Spinal cord (tissue), 10 donors: ENCODE results near the gene GRM8. TPM values are rescaled to one million over a fixed set of nuclear protein-coding genes. Genes with fewer than 3 reads are reported as not detected.
"Not testable (repeated sequence)": the region's sequence is repeated elsewhere in the genome, so short reads cannot be mapped to it uniquely, and the experiment has no call there.

Experiments
- DNase-seq, 6 donors: peaks; one replicate each; pipeline versions ENCODE4 v3.0.0 to v3.0.0-alpha.2; 2013 to 2015; ENCODE audit warnings: low spot score in 6 of 6, low read depth in 4 of 6
- H3K27ac ChIP-seq: one replicate; pipeline ENCODE4 v1.5.1; 2013; ENCODE audit warnings: low read depth, low read length, control low read depth
- H3K27me3 ChIP-seq: one replicate; pipeline ENCODE4 v1.6.1; 2013; ENCODE audit warnings: low read length; ENCODE audit not compliant: control insufficient read depth, insufficient read depth
- H3K36me3 ChIP-seq: one replicate; pipeline ENCODE4 v1.6.1; 2013; ENCODE audit warnings: low read length; ENCODE audit not compliant: control insufficient read depth, insufficient read depth
- H3K4me1 ChIP-seq: one replicate; pipeline ENCODE4 v1.6.1; 2013; ENCODE audit warnings: low read length; ENCODE audit not compliant: control insufficient read depth, insufficient read depth
- H3K4me3 ChIP-seq: one replicate; pipeline ENCODE4 v1.5.1; 2013; ENCODE audit warnings: low read depth, low read length, control low read depth
- H3K9me3 ChIP-seq: one replicate; pipeline ENCODE4 v1.6.1; 2013; ENCODE audit warnings: low read length; ENCODE audit not compliant: control insufficient read depth, insufficient read depth
- whole genome bisulfite sequencing: methylation state at CpG from one replicate; pipeline ENCODE4 v1.1.5; 2013; ENCODE audit warnings: missing lambda C conversion rate; ENCODE audit not compliant: insufficient coverage; 5-methylcytosine and 5-hydroxymethylcytosine counted together
- polyA plus RNA-seq, 2 donors: library from polyadenylated mRNA; unstranded; fragments of 120-200 nt; gene quantifications; one replicate each; pipeline ENCODE4 v1.2.1, GENCODE V29; 2013; ENCODE audit not compliant: insufficient read length in 2 of 2
- total RNA-seq, 2 donors: library from RNA; depleted of rRNA in 1 of 2; stranded (reverse); fragments of 120-200 nt in 1 of 2; fragments of >200 nt in 1 of 2; gene quantifications; one replicate each; pipeline versions ENCODE4 v1.2.3 to v1.2.4, GENCODE V29; 2013 to 2014
- donor health status: healthy.

GRM8 gene
- total and polyA plus RNA-seq, 4 donors = 15.6 to 26.1 (median 20.7) TPM

DNA sequence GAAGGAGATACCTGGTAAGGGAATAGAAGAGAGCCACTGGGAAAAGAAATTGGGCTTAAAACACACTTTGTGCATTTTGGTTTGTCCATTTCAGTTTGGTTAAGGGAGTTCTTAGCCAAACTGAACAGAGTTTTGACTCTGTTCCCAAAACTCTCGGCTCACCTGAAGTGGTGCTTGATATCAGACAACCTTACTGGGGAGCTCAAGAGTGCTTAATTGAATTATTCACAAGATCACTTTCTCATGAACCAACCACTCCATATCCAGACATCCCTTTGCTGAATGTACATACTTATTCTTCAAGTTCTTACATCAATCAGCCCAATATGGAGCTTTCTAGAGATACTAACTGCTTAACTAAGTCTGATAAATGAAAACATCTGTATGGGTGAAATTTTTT, 413.1 kb downstream of the GRM8 start:
- H3K4me1 ChIP-seq = no peaks in the 10 kb centered on the region
- H3K9me3 ChIP-seq = no peaks in the 10 kb centered on the region
- no peak for DNase-seq
- 100% methylated on average over 1 of the region's 1 CpG for WGBS
- H3K27ac ChIP-seq = no peak overlapping the region
- H3K27me3 ChIP-seq = no peaks in the 10 kb centered on the region
- H3K36me3 ChIP-seq = no peaks in the 10 kb centered on the region
- H3K4me3 ChIP-seq = no peak overlapping the region

DNA sequence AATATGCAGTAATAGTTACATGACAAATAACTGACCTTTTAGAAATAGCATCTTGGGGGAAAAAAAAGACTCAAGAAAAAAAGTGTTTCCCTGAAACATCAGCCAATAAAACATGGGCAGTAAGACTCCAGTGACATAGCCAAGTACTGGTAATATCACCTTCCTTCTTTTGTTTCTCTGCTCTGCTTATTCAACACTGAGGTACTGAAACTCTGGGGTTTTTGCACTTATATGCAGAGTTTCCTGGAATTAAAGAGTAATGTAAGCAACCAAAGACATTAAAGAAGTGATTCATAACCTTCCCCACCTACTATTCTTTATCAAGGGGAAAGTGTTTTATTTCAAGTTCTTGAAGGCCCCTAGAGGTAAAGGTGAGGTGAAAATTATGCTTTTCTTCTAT, 414.5 kb downstream of the GRM8 start:
- no peak for DNase-seq
- Histone ChIP-seq H3K27ac (no peak overlapping the region), H3K27me3 (no peaks in the 10 kb centered on the region), H3K4me3 (no peak overlapping the region), H3K4me1 (no peaks in the 10 kb centered on the region), H3K36me3 (no peaks in the 10 kb centered on the region), H3K9me3 (no peaks in the 10 kb centered on the region)

DNA sequence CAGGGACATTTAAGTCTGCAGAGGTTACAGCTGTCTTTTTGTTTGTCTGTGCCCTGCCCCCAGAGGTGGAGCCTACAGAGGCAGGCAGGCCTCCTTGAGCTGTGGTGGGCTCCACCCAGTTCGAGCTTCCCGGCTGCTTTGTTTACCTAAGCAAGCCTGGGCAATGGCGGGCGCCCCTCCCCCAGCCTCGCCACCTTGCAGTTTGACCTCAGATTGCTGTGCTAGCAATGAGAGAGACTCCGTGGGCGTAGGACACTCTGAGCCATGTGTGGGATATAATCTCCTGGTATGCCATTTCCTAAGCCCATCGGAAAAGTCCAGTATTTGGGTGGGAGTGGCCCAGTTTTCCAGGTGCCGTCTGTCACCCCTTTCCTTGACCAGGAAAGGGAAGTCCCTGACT, 421.5 kb downstream of the GRM8 start:
- not testable (repeated sequence) for H3K27me3 ChIP-seq, H3K36me3 ChIP-seq, H3K4me1 ChIP-seq, DNase-seq, H3K9me3 ChIP-seq, H3K27ac ChIP-seq, H3K4me3 ChIP-seq
- 86% methylated on average over 5 of the region's 9 CpGs for WGBS

DNA sequence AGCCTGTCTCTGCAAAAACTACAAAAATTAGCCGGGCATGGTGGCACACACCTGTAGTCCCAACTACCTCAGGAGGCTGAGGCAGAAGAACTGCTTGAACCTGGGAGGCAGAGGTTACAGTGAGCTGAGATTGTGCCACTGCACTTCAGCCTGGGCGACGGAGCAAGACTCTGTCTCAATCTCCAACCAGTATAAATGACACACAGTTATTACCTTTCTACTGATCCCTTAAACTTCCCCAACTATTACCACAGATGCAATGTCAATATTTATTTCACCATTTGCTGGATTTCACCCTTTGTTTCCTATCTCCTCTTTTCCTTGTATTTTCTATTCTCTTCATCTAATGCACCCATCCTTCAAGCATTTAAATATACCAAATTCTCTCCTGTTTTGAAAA, 431.8 kb downstream of the GRM8 start:
- Histone ChIP-seq H3K27me3 (no peaks in the 10 kb centered on the region), H3K36me3 (no peaks in the 10 kb centered on the region), H3K9me3 (no peaks in the 10 kb centered on the region), H3K4me3 (no peak overlapping the region), H3K27ac (no peak overlapping the region), H3K4me1 (no peaks in the 10 kb centered on the region)
- DNase-seq = no peak
- 100% methylated on average over 3 of the region's 3 CpGs for WGBS

DNA sequence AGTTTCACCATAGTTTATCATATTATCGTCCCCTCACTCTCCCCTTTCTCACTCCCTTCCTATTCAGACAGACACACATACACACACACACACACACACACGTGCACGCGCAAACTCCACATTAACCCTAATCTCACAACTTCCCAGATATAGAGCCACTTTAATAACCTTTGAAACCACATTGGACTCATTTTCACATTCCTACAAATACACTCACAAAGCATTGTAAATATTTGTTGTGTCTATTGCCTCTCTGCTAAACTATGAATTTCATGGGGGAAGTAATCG, 433.6 kb downstream of the GRM8 start:
- Histone ChIP-seq H3K36me3 (no peaks in the 10 kb centered on the region), H3K4me1 (no peaks in the 10 kb centered on the region), H3K27me3 (no peaks in the 10 kb centered on the region), H3K4me3 (no peak overlapping the region), H3K9me3 (no peaks in the 10 kb centered on the region), H3K27ac (no peak overlapping the region)
- WGBS = 54% methylated on average over 4 of the region's 5 CpGs
- DNase-seq = no peak

DNA sequence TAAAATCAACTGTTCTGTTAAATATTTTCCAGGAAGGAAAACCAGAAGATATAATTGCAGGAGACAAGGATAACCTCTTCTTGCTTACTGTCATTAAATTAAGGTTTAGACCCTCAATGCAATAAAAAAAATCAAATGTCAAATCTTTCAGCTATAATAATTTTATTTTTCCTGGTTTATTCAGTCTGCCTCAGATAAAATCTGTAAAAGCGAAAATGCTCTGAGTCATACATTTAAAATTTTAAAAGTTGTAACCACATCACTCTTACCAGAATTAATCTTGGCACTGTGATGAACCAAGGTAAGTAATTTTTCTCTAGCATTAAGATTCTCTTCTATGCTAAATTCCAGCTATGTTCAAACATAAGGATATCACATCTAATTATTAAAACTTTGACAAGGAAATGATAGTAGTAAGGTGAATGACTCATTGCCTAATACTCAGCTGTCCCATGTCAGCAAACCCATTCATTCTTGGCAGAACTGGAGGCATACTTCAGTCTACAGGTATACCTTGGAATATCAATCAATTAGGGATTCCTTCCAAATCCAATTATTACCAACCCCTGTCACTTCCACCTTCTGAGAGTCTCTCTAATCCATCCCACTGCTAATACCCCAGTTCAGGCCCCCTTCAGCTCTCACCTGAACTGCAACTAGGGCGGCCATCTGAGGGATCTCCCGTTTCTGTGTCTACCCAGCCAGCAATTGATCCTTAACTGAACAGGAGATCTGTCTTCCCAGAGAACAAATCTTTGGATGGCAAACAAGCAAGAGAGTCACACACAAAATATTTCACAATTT, 434.1 kb downstream of the GRM8 start:
- Histone ChIP-seq H3K4me1 (no peaks in the 10 kb centered on the region), H3K9me3 (no peaks in the 10 kb centered on the region)
- 92% methylated on average over 2 of the region's 3 CpGs for WGBS

DNA sequence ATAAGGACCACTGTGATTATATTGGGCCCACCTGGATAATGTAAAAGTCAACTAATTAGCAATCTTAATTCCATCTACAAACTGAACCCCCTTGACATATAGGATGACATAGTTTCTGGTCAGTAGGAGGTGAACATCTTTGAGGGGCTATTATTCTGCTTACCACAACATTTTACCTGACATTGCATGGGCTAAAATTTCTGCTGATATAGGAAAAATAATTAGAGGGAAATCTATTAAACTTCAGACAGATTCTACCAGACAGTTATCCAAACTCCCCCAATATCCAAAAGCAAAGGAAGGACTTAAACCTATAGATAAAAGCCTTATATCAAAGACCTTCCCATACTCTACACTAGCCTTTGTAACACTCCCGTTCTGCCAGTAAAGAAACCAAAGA, 443.6 kb downstream of the GRM8 start:
- WGBS = no CpG with 5 or more reads among the region's 1 CpG
- Histone ChIP-seq H3K4me1 (no peaks in the 10 kb centered on the region), H3K27me3 (no peaks in the 10 kb centered on the region), H3K9me3 (no peaks in the 10 kb centered on the region), H3K36me3 (no peaks in the 10 kb centered on the region), H3K27ac (no peak overlapping the region), H3K4me3 (no peak overlapping the region)
- DNase-seq = no peak

More for the DNA sequence above, 434.1 kb downstream of the GRM8 start:
- DNase-seq = no peak
- Histone ChIP-seq H3K27ac (no peak overlapping the region), H3K4me3 (no peak overlapping the region), H3K27me3 (no peaks in the 10 kb centered on the region), H3K36me3 (no peaks in the 10 kb centered on the region)

DNA sequence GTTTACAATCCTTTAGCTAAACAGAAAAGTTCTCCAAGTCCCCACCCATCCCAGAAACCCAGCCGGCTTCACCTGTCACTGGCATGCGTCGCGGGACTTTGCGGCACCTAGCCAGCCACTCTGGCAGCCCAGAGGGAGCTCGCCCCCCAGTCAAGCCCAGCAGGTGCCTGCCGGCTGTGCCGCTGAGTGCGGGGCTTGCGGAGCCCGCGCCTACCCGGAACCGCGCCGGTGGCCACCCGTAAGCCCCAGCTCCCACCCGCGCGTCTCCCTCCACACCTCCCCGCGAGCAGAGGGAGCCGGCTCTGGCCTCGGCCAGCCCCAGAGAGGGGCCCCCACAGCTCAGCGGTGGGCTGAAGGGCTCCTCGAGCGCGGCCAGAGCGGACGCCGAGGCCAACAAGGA, 446.1 kb downstream of the GRM8 start:
- Histone ChIP-seq H3K4me1 (no peaks in the 10 kb centered on the region), H3K36me3 (no peaks in the 10 kb centered on the region), H3K27me3 (no peaks in the 10 kb centered on the region), H3K9me3 (no peaks in the 10 kb centered on the region), H3K27ac (no peak overlapping the region), H3K4me3 (no peak overlapping the region)
- DNase-seq = no peak
- 98% methylated on average over 28 of the region's 31 CpGs for WGBS

DNA sequence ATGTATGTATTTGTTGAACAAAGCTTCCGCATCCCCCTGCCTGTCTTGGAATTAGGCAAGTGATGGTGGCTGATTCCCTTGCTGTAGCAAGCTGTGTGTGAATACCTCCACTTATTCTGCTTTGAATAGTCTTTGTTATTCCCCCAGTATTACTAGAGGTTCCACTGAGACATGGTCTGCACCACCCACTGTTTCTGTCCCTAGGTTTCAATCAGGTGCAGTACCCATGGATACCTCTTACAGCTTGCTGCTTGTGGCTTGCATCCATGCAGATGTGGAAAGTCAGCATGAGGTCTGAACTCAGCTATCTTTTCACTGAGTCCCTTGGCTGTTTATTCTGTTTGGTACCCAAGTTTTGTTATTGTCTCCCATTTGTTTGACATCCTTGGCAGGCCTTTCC, 447.4 kb downstream of the GRM8 start:
- Histone ChIP-seq H3K27me3 (no peaks in the 10 kb centered on the region), H3K4me1 (no peaks in the 10 kb centered on the region), H3K27ac (no peak overlapping the region), H3K9me3 (no peaks in the 10 kb centered on the region), H3K36me3 (no peaks in the 10 kb centered on the region), H3K4me3 (no peak overlapping the region)
- WGBS = no CpG with 5 or more reads among the region's 1 CpG
- no peak for DNase-seq

DNA sequence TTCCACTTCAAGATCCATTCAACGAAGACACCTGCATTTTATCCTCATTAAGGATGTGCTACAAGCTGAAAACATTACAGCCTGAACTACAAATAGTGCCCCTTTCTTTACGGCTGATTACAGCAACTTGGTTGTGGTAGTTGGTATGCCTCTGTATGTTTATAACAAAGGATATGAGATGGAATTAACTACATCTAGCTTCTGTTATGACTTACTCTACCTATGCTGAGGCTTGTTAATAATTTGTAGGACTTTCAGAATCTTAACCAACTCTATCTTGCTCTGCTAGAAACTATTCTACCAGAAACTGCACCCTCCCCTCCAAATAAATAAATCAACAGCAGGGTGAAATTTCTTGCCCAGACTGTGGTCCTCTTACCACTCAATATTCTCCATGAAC, 448.1 kb downstream of the GRM8 start:
- no peaks in the 10 kb centered on the region for H3K4me1 ChIP-seq
- no peak for DNase-seq
- no peak overlapping the region for H3K27ac ChIP-seq
- WGBS = 100% methylated on average over 1 of the region's 2 CpGs
- no peaks in the 10 kb centered on the region for H3K36me3 ChIP-seq
- no peak overlapping the region for H3K4me3 ChIP-seq
- no peaks in the 10 kb centered on the region for H3K27me3 ChIP-seq
- no peaks in the 10 kb centered on the region for H3K9me3 ChIP-seq
